Mucosa of stomach (tissue), 1 donor: ENCODE measurements around the gene C1R.
A peak's percentile ranks its signal among the peaks of the same experiment; 100 is the strongest.

Experiments used
- H3K27me3 ChIP-seq: one replicate; pipeline ENCODE4 v1.7.0; 2013; ENCODE audit warnings: mild to moderate bottlenecking, low read length; ENCODE audit not compliant: control insufficient read depth, insufficient read depth
- H3K36me3 ChIP-seq: one replicate; pipeline ENCODE4 v1.7.0; 2013; ENCODE audit warnings: low read length; ENCODE audit not compliant: control insufficient read depth, insufficient read depth
- H3K4me1 ChIP-seq: one replicate; pipeline ENCODE4 v1.7.0; 2013; ENCODE audit warnings: mild to moderate bottlenecking, low read length; ENCODE audit not compliant: control insufficient read depth, insufficient read depth
- H3K4me3 ChIP-seq: one replicate; pipeline ENCODE4 v1.7.0; 2013; ENCODE audit warnings: low read length
- H3K9ac ChIP-seq: one replicate; pipeline ENCODE4 v1.7.0; 2013; ENCODE audit warnings: mild to moderate bottlenecking, low read length, moderate library complexity
- H3K9me3 ChIP-seq: one replicate; pipeline ENCODE4 v1.7.0; 2013; ENCODE audit warnings: mild to moderate bottlenecking, low read length, moderate library complexity; ENCODE audit not compliant: control insufficient read depth
- donor health status: Pancreatic carcinoma.

Gene C1R

DNA sequence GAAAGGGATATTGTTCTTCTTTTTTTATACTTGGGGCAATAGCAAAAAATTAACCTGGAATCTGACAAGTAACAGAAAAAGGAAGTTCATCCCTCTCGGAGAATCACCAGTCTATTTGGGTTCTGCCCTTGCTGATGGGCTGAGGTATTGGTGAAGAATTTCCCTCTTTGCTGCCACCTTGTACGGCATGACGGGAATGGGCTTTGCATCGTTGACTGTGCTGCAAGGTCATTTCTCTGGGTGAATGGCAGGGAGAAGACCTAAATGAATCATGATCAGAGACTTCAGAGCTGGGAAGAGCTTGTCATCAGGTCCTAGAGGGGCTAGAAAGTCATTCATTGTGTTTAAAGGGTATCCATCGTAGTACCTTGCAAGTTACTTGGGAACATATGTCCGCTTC lies 19.7 kb downstream of the C1R start:
- Histone ChIP-seq H3K36me3 (peaks cover 3% of the 10 kb centered on the region), H3K9me3 (no peaks in the 10 kb centered on the region), H3K4me3 (no peak overlapping the region), H3K9ac (no peak overlapping the region), H3K4me1 (peaks cover 13% of the 10 kb centered on the region), H3K27me3 (peaks cover 5% of the 10 kb centered on the region)

GRCh38 chr12:7072035-7072434 lies 20.2 kb downstream of the C1R start:
- Histone ChIP-seq H3K4me1 (peaks cover 13% of the 10 kb centered on the region), H3K36me3 (peaks cover 3% of the 10 kb centered on the region), H3K4me3 (no peak overlapping the region), H3K9ac (no peak overlapping the region), H3K27me3 (peaks cover 5% of the 10 kb centered on the region), H3K9me3 (no peaks in the 10 kb centered on the region)

- Histone ChIP-seq H3K9ac (no peak overlapping the region), H3K9me3 (no peaks in the 10 kb centered on the region), H3K4me3 (no peak overlapping the region), H3K4me1 (peaks cover 13% of the 10 kb centered on the region), H3K27me3 (no peaks in the 10 kb centered on the region), H3K36me3 (peaks cover 3% of the 10 kb centered on the region)
These were observed 22.9 kb downstream of the C1R start for GRCh38 chr12:7069386-7069785.

DNA sequence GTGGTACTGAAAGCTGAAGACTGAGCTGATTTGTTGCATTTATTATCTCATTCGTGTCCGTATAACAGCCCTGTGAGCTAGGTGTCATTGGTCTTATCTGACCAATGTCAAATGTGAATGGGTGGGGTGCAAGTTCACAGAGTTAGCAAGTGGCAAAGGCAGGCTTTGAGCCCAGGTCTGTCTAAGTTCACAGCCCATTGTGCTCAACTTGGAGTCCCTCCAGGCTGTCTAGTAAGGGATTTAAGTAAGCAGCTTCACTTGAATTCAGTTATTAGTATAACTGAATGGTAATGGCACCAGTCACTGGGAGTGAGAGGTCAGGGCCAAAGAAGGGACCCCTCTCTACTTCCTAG lies 23.3 kb downstream of the C1R start:
- H3K4me3 ChIP-seq: no peak overlapping the region
- peaks cover 3% of the 10 kb centered on the region for H3K36me3 ChIP-seq
- no peaks in the 10 kb centered on the region for H3K9me3 ChIP-seq
- peaks cover 13% of the 10 kb centered on the region for H3K4me1 ChIP-seq
- H3K9ac ChIP-seq: no peak overlapping the region
- no peaks in the 10 kb centered on the region for H3K27me3 ChIP-seq

DNA sequence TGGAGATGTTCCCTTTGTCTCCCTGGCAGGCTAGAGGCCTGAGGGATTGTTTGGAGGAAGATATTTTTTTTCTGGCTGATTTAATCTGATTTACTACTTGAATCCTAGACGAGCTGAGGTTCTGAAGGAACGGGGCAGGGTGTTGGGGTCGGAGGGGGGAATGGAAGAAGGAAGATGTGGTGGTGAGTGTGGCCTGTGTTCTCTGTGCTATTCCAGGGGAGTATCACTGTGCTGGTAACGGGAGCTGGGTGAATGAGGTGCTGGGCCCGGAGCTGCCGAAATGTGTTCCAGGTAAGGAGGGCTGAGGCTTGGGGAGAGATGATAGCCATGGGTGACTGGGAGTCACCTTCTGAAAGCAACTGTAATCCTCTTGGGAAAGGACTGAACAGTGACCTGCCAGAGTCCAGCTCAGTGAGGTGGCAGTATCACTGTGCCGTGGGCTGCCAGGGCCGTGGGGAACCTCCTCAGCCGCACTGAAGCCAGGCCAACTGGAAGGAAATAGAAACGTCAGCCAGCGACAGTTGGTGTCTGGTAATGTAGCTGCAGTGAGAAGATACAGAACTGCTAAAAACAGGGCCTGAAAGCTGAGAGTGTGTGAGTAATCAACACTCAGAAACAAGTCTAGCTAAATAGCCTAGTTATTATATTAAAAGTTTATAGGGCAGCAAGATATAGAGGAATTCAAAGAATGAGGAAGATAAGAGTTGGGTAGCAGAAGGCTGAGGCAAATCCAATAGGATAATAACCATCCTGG lies 23.8 kb downstream of the C1R start:
- H3K9ac ChIP-seq: no peak overlapping the region
- no peaks in the 10 kb centered on the region for H3K9me3 ChIP-seq
- H3K36me3 ChIP-seq: peaks cover 3% of the 10 kb centered on the region
- H3K4me3 ChIP-seq: no peak overlapping the region
- H3K4me1 ChIP-seq: peaks cover 13% of the 10 kb centered on the region
- no peaks in the 10 kb centered on the region for H3K27me3 ChIP-seq

DNA sequence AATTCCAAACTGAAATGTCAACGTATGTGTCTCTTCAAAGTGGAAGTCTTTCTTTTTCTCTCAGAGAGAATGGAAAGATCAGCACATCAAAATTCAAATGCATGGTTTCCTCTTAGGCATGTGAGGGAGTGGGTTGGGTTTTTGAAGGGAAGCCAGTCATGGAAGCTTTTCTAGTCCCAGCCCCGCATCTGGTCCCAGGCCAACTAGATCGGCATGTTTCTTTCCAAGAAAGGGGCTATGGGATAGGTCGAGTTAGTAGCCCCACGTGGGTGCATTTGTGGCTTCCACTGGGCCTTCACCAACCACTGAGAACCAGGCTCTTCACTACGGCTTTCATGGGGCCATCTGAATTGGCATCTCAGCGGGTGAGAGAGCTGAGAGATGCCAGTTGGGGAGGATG lies 25.1 kb downstream of the C1R start:
- H3K9ac ChIP-seq: no peak overlapping the region
- H3K9me3 ChIP-seq: no peaks in the 10 kb centered on the region
- H3K4me1 ChIP-seq: peaks cover 13% of the 10 kb centered on the region
- H3K36me3 ChIP-seq: peaks cover 3% of the 10 kb centered on the region
- no peak overlapping the region for H3K4me3 ChIP-seq
- no peaks in the 10 kb centered on the region for H3K27me3 ChIP-seq

- H3K4me1 ChIP-seq: peaks cover 13% of the 10 kb centered on the region
- H3K36me3 ChIP-seq: peaks cover 3% of the 10 kb centered on the region
- H3K9ac ChIP-seq: no peak overlapping the region
- no peaks in the 10 kb centered on the region for H3K27me3 ChIP-seq
- H3K9me3 ChIP-seq: no peaks in the 10 kb centered on the region
- no peak overlapping the region for H3K4me3 ChIP-seq
These were observed 25.6 kb downstream of the C1R start for GRCh38 chr12:7066596-7066995.

GRCh38 chr12:7065073-7065623 lies 27.1 kb downstream of the C1R start:
- no peak overlapping the region for H3K9ac ChIP-seq
- peaks cover 3% of the 10 kb centered on the region for H3K36me3 ChIP-seq
- no peak overlapping the region for H3K4me3 ChIP-seq
- peaks cover 13% of the 10 kb centered on the region for H3K4me1 ChIP-seq
- H3K27me3 ChIP-seq: no peaks in the 10 kb centered on the region
- H3K9me3 ChIP-seq: no peaks in the 10 kb centered on the region

DNA sequence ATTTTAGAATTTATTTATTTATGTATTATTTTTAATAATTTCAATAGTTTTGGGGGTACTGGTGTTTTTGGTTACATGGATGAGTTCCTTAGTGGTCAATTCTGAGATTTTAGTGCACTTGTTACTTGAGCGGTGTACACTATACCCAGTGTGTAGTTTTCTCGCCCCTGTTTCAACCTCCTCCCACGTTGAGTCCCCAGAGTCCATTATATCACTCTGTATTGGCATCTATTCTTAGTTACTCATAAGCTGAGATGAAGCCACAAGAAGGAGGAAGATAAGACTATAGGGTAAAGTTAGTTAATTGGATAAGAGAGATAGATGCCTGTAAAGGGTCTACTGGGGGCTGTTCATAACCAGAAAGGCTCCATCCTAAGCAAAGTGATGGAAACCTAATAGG lies 27.7 kb downstream of the C1R start:
- Histone ChIP-seq H3K9ac (no peak overlapping the region), H3K4me3 (no peak overlapping the region), H3K9me3 (no peaks in the 10 kb centered on the region), H3K4me1 (peaks cover 13% of the 10 kb centered on the region), H3K27me3 (no peaks in the 10 kb centered on the region), H3K36me3 (peaks cover 3% of the 10 kb centered on the region)

DNA sequence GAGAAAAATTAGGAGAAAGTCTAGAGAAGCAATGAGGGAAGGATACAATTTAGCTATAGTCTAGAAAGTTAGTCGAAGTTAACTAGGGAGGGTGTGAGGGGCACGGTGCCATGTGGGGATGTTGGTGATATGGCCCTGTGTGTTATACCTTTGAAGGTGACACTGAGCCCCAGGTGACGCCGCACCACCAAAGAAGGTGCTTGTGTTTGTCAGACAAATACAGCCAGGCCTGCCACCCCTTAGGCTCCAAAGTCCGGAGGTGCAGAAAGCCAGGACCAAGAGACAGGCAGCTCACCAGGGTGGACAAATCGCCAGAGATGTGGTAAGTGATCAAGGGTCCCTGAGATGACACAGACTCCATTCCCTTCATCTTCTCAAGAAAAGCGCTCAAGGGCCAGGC lies 30.6 kb downstream of the C1R start:
- Histone ChIP-seq H3K4me3 (no peak overlapping the region), H3K27me3 (no peaks in the 10 kb centered on the region), H3K36me3 (no peaks in the 10 kb centered on the region), H3K9me3 (no peaks in the 10 kb centered on the region), H3K9ac (peak overlapping the region; percentile 40), H3K4me1 (no peaks in the 10 kb centered on the region)

- H3K4me3 ChIP-seq: no peak overlapping the region
- H3K4me1 ChIP-seq: no peaks in the 10 kb centered on the region
- no peaks in the 10 kb centered on the region for H3K27me3 ChIP-seq
- H3K9me3 ChIP-seq: no peaks in the 10 kb centered on the region
- no peaks in the 10 kb centered on the region for H3K36me3 ChIP-seq
- H3K9ac ChIP-seq: peak overlapping the region; percentile 40
These were observed 31.1 kb downstream of the C1R start for GRCh38 chr12:7061138-7061537.

DNA sequence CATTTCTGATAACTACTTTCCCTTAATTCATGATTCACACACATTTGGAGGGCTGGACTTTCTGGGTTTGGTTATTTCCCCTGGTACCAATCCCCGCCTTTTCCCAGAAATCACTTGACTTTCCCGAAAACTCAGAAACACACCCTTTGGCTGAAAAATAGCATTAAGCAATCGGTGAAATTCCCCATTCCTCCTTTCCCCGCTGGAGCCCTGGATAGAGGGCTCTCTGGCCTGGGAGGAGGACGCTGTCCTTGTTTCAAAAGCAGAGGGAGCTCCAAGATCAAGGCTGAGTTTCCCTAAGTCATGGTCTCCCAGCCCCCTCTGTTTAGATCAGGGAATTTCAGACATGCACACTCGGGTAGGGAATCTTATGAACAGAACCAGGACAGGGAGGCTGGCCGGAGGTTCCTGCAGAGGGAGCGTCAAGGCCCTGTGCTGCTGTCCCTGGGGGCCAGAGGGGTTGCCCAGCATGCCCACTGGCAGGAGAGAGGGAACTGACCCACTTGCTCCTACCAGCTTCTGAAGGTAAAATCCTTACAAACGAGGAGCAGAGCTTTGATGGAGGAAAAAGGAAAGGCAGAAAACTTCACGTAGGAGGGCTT lies 31.8 kb downstream of the C1R start, which contains the start of gene C1S:
TSS of gene C1S (plus strand) at position 366 of the 602 bp plus-strand sequence. CDS start 1,195 bp downstream, outside the sequence.
- no peaks in the 10 kb centered on the region for H3K4me1 ChIP-seq
- no peaks in the 10 kb centered on the region for H3K27me3 ChIP-seq
- peak within 1 kb of the TSS; percentile 40 for H3K9ac ChIP-seq
- H3K4me3 ChIP-seq: no peak within 1 kb of the TSS
- H3K9me3 ChIP-seq: no peaks in the 10 kb centered on the region
- no peaks in the 10 kb centered on the region for H3K36me3 ChIP-seq
